Activated CD4-positive, alpha-beta T cell treated with anti-CD3 and anti-CD28 coated beads, Interleukin-10, Interleukin-2, amounts not matched to agents 100 ng/mL and 50 ng/mL, durations not matched to agents 16 hours and 8 hours (primary cell): ENCODE data around the gene CREB5.

Experiments
- DNase-seq: peaks from one replicate; pipeline ENCODE4 v3.0.0-alpha.2; 2020

The CREB5 gene

DNA sequence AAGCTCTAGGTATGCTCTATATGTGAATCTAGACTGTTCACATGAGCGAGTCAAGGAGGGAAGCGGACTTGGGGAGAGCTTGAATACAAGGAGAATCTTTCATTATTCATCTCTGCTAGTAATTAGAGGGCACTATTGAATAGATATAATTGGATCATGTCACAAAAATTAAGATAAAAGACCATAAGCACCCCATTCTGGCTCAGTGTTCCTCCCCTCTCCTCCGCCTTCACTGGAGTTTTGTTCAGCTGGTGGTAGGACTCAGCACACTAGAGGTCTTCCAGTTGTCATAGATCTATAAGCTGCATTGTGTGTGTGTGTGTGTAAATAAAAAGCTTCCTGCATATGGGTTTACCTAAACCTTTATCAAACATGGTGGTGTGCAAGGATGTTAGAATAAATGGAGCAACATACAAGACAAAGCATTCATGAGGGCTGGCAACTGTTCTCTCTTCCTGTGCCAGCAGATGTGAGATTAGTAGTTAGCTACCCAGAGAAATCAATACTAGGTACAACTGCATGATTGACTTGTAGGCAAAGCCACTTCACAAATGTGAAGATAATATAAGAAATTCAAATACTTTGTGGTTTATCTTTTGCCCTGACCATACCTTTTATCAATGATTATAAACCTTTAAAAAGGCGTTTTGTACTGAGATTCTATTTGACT is 142.6 kb downstream of the CREB5 start:
- no peak for DNase-seq

DNA sequence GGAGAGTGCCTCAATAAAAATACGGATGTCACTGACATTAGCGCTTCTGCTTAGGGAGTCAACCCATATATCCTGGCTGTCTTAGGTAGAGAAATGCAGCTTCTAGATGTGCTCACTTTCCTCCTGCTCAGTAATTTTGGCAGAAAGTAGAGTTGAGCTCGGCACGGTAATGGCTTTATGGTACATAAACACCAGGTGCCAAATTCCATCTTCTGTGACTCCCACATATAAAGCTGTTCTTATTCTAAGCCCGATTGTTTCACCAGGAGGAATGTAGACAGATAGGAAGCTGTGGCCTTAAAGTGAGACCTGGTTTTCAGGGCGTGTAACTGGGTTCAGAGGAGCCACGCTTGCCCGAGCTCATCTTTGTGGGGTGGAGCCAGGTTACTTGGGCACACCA is 143.7 kb downstream of the CREB5 start:
- DNase-seq = no peak

DNA sequence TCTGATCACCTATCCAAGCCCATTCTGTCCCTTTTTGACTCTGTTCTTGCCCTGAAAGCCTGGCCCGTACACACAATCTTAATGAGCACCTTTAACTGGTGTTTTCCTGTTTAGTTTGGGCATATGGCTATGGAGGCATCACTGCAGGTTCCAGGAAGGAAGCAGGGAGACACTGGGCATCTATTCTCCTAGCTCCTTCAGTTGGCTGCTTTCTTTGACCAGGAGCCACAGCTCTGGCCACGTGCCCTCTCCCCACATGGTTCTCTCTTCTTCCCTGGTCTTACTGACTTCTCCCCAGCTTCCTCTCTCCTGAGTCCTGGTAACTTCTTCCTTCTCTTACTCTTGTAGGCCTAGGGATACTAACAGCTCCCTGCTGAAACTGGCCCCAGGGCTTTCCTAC is 144.4 kb downstream of the CREB5 start:
- DNase-seq = no peak

DNA sequence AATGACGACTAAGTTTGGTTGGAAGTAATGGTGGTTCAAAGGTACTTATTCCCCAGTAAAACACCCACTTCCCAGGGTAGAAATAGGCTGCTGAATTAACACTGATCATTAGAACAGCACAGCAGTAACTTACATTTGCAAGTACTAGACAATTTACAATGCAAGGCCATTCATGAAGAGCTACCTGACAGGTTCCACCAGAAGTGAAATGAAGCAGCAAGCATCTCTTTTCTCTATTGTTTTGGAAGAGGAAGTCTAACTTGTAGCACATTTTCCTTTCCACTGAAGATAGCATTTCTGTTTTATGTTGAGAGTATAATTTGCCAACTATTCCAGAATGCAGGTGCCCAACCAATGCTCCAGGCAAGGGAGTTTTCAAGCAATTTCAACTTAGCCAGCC is 145.9 kb downstream of the CREB5 start:
- DNase-seq = no peak

DNA sequence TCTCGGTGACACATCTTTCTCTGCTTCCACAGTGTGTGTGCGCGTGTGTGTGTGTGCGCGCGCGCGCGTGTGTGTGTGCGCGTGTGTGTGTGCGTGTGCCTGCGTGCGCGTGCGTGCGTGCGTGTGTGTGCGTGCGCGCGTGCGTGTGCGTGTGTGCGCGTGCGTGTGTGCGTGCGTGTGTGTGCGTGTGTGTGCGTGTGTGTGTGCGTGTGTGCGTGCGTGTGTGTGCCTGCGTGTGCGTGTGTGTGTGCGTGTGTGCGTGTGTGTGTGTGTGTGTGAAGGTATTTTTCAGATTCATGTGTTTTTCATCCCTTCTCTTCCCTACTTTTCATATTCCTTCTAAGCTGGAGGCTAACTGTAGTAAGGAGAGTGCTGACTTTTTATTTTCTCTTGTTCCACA is 148.4 kb downstream of the CREB5 start:
- DNase-seq = no peak

DNA sequence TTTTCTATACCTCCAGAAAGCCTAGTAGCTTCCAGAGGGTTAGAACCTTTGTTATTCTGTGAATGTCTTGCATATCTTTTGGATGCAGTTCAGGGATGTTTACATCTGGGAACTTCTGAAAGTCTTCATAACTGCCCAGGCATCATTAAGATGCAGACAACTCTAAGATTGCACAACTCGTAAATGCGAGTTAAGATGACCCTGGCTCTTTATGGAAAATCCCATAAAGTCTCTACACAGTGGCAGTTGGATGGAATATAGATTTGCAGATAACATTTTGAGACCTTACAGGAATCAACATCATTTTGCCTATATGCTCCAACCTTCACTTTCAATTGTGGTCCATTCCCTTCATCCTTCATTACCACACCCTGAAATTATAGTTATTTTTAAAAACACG is 151.7 kb downstream of the CREB5 start:
- DNase-seq = no peak

DNA sequence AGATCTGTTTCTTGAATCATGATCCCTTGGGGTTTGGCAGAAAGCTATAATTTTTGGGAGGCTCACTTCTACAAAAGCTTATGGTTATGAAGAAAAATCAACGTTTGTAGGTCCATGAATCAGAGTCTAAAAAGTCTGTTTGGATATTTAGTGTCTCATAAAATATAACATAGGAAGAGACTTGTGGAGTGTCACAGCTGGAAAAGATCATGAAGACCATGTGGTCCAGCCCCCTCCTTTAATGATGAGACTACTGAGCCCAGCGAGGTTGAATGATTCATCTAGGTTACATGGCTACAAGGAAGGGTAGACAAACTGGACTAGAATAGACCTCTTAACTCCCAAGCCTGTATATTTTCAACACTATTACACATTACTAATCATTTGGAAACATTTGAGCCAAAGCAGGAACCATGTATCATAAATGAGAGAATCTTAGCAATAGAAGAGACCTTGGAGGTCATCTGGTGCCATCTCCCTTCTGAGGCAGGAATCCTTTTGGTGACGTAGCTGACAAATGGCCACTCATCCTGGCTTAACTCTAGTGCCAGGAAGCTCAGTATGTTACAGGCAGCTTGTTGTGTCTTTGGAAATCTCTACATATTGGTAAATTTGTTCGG is 152.5 kb downstream of the CREB5 start:
- DNase-seq = no peak

DNA sequence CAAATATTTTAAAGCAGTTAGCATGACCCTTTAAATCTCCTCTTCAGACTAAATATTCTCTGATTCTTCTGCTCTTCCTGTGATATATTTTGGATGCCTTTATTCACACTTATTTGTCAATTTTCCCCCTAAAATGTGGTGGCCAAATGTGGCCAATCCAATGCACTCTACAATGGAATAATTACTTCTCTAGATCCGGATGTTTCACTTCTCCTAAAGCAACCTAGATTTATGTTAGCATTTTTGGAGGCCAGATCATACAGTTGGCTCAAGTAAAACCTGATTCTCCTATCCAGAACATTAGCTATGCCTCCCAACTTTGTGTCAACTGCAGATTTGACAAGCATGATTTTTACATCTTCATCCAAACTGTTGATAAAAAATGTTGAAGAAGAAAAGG is 153.7 kb downstream of the CREB5 start:
- no peak for DNase-seq

DNA sequence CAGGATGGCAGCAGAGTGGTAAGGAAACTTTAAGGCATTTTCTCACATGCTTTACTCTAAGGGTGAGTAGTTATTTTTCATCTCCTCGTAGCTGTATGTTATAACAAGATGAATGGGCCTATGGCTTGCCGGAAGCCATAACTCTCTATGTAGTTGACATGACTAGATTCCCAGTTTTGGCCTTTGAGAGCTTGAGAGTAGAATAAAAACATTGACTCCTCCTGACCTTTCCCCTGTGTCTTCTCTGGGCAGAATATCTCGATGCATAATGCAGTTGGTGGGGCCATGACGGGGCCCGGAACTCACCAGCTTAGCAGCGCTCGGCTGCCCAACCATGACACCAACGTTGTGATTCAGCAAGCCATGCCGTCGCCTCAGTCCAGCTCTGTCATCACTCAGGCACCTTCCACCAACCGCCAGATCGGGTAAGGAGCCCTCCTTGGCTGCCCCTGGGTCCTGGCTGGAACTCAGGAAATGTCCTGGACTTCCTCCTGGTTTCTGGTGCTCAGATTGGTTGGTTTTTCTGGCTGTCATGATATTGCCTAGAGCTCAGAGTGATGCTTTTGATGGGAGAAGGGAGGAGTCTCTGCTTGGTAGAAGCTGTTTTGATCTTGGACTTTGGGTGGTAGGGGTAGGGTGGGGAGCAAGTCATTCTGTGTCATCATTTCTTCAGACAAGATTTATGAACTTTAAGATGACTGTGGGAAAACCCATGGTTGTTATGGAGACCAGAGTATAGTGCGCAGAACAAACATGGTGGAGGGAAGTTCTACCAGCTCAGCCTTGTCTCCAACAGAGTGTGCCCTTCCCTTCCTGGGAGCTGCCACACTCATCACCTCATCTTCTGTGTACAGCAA is 158.0 kb downstream of the CREB5 start:
- no peak for DNase-seq

DNA sequence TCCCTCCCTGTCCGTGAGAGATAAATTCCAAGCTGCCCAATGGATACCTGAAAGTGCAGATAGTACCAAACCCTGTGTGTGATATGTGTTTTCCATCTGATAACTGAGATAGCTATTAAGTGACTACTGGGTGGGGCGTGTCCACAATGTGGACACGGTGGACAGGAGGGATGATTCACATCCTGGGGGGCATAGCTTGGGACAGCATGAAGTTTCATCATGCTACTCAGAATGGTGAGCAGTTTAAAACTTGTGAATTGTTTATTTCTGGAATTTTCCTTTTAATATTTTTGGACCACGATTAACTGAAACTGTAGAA is 158.6 kb downstream of the CREB5 start:
- DNase-seq = no peak

DNA sequence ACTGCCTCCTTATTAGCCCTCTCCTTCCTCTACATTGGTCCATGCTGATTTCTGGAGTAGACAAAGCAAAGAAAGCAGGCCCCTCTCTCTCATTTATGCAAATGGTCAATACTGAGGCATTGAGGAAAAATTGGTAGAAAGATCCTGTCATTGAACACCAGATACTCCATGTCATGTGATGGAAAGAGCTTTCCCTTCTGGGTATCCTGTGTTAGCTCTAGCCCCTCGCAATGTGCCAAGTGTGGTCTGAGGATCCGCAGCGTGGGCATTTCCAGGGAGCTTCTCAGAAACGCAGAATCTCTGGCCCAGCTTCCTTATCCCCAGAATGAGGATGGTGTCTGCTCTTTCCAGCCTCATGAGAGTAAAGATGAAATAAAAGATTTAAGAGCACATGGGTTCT is 159.1 kb downstream of the CREB5 start:
- DNase-seq = no peak

DNA sequence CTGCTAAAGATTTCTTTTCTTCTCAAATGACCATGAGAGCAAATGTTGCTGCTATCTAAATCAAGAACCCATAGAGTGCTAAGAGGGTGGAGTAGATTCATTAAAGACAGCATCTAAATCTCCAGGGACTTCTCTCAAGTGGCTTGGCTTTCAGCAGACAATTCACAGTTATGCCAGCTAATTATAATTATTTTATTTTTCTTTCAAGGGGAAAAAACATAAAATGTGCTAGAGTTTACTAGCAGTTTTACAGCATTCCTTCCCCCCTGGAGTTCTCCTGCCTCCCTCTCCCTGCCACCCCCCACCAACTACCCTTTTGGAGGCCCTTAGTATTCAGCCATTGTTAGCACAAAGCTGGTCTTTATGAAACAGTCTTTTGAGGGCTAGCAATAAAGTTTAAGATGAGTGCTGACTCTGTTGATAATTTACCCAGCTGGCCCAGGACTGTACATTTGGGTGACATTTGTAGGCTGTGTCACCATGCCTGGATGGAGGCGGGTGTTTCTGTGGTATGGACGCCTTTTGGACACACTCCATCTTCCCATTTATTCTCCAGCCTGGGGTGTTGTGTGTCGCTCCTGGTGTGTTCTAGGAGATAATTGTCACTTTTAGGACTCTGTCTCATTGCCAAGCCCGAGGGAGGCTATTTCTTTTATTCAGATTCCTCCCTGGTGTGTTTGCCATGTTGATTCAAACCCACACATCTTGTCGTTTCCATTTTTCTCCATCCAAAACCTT is 160.2 kb downstream of the CREB5 start:
- DNase-seq = no peak

DNA sequence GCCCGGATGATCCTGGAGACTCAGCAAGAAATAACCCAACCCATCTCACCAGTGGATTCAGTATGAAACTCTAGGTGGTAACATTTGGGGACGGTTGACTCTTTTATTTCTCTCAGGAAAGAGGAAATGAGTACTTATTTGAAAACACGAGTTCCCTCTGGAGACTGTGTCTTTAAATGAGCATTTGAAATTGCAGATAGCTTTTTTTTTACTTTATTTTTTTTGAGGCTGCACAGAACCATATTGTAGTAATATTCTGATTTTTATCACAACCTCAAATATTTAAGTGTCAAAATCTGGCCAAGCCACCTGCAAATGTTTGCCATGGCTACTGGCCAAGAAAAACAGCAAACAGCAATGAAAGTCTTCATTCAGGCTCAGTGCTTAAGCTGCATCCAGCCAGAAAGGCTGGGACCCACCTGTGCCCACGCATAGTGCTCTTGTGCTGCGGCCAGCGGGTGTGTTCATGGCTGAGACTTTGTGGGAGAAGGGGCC is 160.8 kb downstream of the CREB5 start:
- DNase-seq = no peak

DNA sequence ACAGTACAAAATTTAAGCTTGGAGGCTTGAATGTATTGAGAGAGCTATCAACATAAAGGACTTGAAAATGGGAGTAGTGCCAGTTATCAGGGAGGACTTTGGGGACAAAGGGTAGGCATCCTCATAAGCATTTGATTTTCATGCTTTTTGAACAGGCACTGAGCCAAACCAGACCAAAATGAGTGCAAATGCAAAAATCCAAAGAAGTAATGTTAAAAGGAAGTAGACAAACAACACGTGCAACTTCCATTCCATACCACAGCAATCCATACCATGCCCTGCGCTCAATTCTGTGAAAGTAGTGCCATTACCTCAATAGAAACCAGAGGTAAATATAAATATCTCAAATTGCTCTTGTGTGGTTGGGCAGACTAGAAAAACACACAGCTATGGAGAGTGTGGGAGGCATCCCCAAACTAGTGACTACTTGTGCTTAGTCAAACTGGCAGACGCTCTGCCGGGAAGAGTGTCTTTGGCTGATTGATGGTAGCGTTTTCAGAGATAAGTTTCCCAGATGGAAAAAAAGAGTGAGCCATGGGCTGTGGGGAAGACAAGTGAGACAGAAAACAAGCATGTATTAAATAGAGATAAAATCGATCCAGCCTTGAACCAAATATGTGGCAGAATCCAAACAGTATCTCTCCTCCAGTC is 161.5 kb downstream of the CREB5 start:
- DNase-seq = no peak

DNA sequence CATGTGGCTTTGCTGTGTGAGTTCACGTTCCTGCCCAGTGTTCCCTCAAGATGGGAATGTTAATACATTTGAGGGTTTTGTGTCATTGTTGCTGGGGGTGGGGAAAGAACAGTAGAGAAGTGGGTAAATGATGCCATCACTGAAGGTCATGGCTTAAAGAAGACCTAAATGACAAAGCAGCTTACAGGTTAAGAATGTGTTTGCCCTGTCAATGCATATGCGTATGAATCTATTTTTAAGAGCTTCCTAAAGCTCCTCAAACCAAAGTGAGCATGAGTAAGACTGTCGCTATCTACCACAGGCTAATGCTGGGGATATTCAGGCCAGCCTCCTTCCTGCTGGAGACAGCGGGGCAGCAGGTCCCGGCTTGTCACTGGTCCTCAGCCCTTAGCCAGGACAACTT is 162.9 kb downstream of the CREB5 start:
- no peak for DNase-seq

DNA sequence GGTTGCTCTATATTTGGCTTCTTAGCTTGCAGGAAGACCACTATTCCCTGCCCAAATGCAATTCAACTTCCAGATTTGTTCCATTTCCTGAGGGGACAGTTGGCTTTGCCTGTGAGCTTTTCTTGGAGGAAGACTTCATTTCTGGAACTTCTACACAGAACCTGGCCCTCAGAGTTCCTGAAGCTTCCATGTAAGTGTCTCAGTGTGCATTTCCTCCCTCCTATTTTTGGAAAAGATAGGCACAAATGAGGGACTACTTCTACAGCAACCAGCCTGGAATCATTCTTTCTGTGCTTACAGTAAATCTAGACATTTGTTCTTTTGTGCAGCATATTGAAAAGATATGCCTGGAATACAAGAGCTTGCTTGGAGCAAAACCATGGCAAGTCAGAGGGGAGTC is 164.3 kb downstream of the CREB5 start:
- DNase-seq = no peak

DNA sequence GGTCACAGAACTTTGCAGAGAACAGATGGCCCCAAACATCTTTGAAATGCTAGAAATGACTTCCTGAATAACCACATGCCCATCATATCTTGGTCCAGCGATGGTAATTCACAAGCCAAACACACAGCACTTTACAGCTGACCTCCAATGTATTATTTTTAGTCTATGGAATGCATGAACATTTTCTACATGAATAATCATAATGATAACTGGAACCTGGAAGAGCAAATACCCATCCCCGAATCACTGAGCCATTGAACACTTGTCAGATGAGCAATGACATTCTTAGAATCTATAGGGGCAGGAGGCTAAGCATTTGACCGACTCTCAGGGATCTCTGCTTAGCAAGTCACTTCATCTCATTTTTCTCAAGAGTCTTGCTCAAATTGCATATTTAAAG is 167.3 kb downstream of the CREB5 start:
- no peak for DNase-seq

DNA sequence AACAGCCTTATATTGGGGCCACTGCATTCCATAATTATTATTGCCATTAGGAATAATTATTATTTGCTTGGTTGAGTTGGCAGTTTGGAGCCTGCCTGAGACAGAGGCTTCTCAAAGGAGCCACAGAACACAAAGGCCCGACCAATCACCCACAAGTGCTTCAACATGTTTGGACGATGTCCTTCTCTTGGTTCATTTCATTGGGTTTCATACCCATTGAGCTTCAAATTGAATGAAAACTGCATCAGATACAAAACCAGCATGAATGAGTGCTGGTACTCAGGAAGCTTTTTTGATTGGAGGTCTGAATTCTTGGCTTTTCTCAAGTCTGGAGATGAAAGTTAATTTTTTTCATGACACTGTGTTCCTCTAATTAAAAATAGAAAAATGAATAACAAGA is 168.3 kb downstream of the CREB5 start:
- DNase-seq = no peak

DNA sequence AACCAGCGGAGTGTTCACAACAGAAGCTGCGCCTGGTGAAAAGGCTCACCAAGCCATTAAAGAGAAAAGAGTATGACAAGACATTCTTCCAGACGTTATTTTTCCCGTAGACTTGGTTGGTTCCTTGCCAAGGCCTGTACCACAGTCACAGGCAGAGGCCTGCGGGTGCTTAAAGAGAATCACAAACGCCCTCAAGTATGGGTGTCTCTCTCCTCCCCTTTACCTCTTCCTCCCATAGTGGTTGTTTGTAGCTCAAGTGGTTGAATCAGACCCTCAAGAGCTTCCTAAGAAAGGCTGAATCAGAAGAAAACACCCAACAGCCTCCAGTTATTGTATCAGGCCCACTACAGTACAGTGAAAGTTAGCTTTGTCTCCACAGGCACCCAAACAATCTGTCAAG is 169.0 kb downstream of the CREB5 start:
- DNase-seq = no peak

DNA sequence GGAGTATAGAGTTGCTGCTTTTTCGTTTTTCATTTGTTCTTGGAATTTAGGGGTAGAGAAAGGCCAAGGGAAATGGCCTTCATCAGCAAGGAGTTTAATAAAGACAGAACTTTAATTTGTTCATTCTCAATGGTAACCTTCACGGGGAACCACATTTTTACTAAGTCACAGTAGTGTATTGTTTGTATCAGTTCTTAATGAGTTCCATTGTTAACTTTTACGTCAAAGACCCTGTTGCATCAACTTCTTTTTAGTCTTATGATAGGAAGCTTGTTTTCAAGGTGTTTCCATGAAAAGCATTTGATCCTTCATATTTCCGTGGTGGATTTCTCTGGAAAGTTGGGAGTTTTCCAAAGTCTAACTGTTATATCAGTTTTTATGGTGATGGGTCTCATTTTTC is 169.9 kb downstream of the CREB5 start:
- DNase-seq = no peak

DNA sequence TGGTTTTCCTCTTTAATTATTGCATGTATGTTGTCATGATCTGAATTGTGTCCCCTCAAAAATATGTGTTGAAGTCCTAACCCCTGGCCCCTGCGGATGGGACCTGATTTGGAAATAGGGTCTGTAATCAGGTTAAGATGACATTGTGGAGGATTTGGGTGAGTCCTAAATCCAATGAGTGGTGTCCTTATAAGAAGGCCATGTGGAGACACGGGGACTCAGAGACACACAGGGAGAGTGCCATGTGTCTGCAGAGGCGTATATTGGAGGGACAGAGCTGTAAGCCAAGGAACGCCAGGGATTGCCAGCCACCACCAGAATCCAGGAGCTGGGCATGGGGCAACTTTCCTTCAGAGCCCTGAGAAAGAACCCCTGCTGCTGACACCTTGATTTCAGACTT is 171.9 kb downstream of the CREB5 start:
- DNase-seq = no peak

DNA sequence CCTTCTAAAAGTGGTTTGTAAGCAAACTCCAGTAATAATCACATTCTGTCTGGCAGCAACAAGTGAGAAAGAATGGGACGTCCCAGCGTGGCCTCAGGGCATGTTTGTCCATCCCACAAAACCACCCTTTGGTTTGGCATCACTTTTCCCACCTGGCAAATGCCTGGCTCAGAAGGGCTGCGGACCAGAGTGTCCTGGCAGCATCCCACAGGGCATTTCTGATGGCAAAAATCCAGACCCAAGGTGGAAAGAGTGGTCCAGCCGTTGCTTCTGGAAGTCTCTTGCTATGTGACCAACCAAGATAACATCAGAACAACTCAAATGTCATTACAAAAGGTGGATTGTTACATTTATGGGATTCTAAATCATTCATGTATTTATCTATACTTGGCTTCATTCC is 174.4 kb downstream of the CREB5 start:
- no peak for DNase-seq

DNA sequence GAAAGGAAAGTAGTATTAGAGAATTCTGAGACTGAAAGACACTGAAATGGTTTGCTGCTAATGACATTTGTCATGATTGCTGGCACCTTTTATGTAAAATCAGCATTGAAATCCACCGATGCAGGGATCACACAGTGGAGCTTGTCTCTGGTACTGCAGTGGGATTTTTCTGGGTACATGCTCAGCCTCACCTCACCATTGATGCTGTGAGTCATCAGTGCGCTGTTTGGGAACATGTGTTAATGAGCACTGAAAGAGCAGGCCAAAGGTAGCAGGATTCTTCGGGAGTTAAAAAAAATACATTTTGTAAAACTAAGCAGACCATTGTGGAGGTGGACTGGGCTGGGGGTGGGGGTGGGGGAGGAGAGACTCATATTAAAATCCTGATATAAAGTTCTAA is 174.9 kb downstream of the CREB5 start:
- no peak for DNase-seq
